Gastrocnemius medialis (tissue), 4 donors: ENCODE data around the gene ESR1. TPM values are rescaled to one million over a fixed set of nuclear protein-coding genes. Genes with fewer than 3 reads are reported as not detected.

Experiments
- ATAC-seq, 2 donors: fragments of 150-250 bp; one replicate each; pipeline ENCODE4 v1.9.1; 2016
- DNase-seq, 2 donors: peaks; one replicate each; pipeline ENCODE4 v3.0.0-alpha.2; 2019
- H3K27ac ChIP-seq, 4 donors: fragments of 200-600 bp; sonication (generic); 1 replicate in 1 of 4; 2 replicates in 3 of 4; pipeline ENCODE4 v1.5.1; 2016 to 2018; ENCODE audit warnings: mild to moderate bottlenecking in 2 of 4, moderate library complexity in 1 of 4
- H3K27me3 ChIP-seq, 3 donors: fragments of 200-600 bp; sonication (generic) in 2 of 3; 1 replicate in 1 of 3; 2 replicates in 2 of 3; pipeline versions ENCODE4 v1.5.1 to v1.6.0; 2016 to 2019; ENCODE audit warnings: mild to moderate bottlenecking in 1 of 3, moderate library complexity in 1 of 3
- H3K36me3 ChIP-seq, 2 donors: fragments of 200-600 bp; sonication (generic) in 1 of 2; one replicate each; pipeline ENCODE4 v1.5.1; 2017 to 2018
- H3K4me1 ChIP-seq, 2 donors: fragments of 200-600 bp; sonication (generic) in 1 of 2; one replicate each; pipeline ENCODE4 v1.5.1; 2016 to 2017; ENCODE audit warnings: mild to moderate bottlenecking in 2 of 2
- H3K4me3 ChIP-seq, 4 donors: fragments of 200-600 bp; sonication (generic) in 3 of 4; 1 replicate in 1 of 4; 2 replicates in 3 of 4; pipeline ENCODE4 v1.5.1; 2016 to 2019; ENCODE audit warnings: mild to moderate bottlenecking in 2 of 4
- H3K9me3 ChIP-seq, 3 donors: fragments of 200-600 bp; sonication (generic) in 2 of 3; 1 replicate in 1 of 3; 2 replicates in 2 of 3; pipeline ENCODE4 v1.5.1; 2016 to 2019
- POLR2A ChIP-seq, 2 donors: fragments of 450-650 bp; IDR thresholded peaks; one replicate each; pipeline ENCODE4 v1.6.1; 2017; ENCODE audit warnings: antibody characterized with exemption in 2 of 2, mild to moderate bottlenecking in 2 of 2, moderate library complexity in 2 of 2
- in situ Hi-C, 4 donors: fragments of 200-750 bp; cut with MboI; loops; one replicate each; pipeline versions ENCODE4 v1.15.0 to v1.8.0; 2017; ENCODE audit warnings: low sequenced_read_pairs in 4 of 4
- intact Hi-C: fragments of 100-400 bp; cut with DNase I; formaldehyde crosslinking; loops from one replicate; pipeline ENCODE4 v1.15.1; 2023; ENCODE audit warnings: low total_unique reads
- total RNA-seq, 4 donors: library from RNA; depleted of rRNA; stranded (reverse); fragments of >200 nt; gene quantifications; one replicate each; pipeline versions ENCODE4 v1.1.0 to v1.2.3, GENCODE V29; 2016
- TF ChIP-seq, protein P1 (sequence below), 5 experiments: fragments of 450-650 bp in 3 of 5; fragments of 200-600 bp in 2 of 5; sonication (generic) in 2 of 5; IDR thresholded peaks in 4 of 5; conservative IDR thresholded peaks in 1 of 5; 1 replicate in 4 of 5; 2 replicates in 1 of 5; pipeline ENCODE4 v1.5.1; 2016 to 2019; ENCODE audit warnings: antibody characterized with exemption in 5 of 5, mild to moderate bottlenecking in 3 of 5, moderate library complexity in 3 of 5

ESR1 gene
- total RNA-seq, 4 donors from 2014 or later: 0.61 to 1.1 (median 1.1) TPM

DNA sequence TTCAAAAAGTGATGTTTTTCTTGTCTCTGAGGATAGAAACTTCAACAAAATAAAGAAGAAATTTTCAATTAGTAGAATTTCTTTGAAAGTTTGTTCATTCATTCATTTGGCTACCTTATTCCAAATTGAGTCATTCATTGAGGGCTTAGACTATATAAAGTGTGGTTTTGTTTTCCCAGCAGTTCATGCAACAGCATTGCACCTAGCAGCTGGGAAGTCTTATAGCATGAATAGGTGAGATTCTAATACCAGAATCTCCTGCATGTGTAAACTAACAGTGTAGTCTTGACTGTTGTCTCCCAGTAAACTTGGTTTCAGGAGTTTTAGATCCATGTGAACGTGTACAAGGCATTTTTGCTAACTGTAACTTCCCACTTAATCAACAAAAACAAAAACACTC, 7.1 kb downstream of the ESR1 start:
- no peaks in the 10 kb centered on the region for H3K9me3 ChIP-seq
- H3K4me1 ChIP-seq: peaks cover 2 to 17% of the 10 kb centered on the region in 2 donors
- no peaks in the 10 kb centered on the region for H3K36me3 ChIP-seq
- DNase-seq: no peak
- no peak for ATAC-seq
- H3K27me3 ChIP-seq: no peaks in the 10 kb centered on the region
- TF ChIP-seq POLR2A (IDR thresholded peaks at IDR 0.05): no peak
- TF ChIP-seq, protein P1, sequence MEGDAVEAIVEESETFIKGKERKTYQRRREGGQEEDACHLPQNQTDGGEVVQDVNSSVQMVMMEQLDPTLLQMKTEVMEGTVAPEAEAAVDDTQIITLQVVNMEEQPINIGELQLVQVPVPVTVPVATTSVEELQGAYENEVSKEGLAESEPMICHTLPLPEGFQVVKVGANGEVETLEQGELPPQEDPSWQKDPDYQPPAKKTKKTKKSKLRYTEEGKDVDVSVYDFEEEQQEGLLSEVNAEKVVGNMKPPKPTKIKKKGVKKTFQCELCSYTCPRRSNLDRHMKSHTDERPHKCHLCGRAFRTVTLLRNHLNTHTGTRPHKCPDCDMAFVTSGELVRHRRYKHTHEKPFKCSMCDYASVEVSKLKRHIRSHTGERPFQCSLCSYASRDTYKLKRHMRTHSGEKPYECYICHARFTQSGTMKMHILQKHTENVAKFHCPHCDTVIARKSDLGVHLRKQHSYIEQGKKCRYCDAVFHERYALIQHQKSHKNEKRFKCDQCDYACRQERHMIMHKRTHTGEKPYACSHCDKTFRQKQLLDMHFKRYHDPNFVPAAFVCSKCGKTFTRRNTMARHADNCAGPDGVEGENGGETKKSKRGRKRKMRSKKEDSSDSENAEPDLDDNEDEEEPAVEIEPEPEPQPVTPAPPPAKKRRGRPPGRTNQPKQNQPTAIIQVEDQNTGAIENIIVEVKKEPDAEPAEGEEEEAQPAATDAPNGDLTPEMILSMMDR (IDR thresholded peaks at IDR 0.05 in 4 of 5, conservative IDR thresholded peaks at IDR 0.05 in 1 of 5): no peak
- H3K27ac ChIP-seq: no peak overlapping the region
- in situ Hi-C loops (no loop called here), intact Hi-C loops (no loop called here)
- no peak overlapping the region for H3K4me3 ChIP-seq

DNA sequence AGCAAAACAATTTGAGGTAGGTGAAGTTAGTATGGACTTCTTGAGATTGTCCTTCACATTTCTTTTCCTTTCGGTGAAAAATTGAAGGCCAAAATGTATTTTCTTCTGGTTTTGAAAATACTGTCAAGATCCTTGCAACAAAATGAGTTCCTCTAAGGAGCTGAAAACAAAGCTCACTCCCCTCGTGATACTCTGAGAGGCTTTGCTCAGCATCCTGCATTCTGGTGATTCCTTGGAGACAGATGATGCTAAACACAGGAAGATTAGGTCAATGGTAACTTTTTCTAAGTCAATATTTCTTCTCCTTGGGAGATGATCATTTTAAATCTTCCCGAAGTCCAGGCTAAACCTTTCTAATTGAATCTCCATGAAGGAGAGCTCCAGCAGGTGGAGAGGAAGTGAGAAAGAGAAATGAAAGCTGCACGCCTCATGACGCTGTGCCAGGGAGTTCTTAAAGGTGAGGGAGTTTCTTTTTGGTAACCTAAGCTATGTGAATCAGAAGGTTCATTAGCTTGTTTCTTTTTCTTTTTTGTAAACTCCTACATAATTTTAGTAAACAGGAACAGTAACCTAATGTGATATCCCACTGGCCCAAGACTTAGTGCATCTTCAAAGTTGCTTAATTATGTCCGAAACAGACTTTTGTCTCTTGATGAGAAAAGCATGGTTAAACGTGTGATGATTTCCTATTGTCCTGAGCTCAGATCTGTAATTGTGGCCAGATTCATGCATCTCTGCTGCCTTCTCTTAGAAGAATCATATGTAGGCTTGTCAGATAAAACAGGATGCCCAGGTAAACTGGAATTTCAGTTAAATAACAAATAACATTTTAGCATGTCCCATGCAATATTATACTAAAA, 15.0 kb downstream of the ESR1 start:
- intact Hi-C loops: no loop called here
- H3K27ac ChIP-seq: no peak overlapping the region
- no peaks in the 10 kb centered on the region for H3K9me3 ChIP-seq
- in situ Hi-C loops: no loop called here
- no peak for TF ChIP-seq POLR2A (IDR thresholded peaks at IDR 0.05)
- TF ChIP-seq, protein P1 (IDR thresholded peaks at IDR 0.05 in 4 of 5, conservative IDR thresholded peaks at IDR 0.05 in 1 of 5): no peak
- H3K27me3 ChIP-seq: no peaks in the 10 kb centered on the region
- H3K36me3 ChIP-seq: no peaks in the 10 kb centered on the region
- H3K4me3 ChIP-seq: no peak overlapping the region
- no peak for ATAC-seq
- no peak for DNase-seq
- H3K4me1 ChIP-seq: peaks cover 0 to 10% of the 10 kb centered on the region in 2 donors

DNA sequence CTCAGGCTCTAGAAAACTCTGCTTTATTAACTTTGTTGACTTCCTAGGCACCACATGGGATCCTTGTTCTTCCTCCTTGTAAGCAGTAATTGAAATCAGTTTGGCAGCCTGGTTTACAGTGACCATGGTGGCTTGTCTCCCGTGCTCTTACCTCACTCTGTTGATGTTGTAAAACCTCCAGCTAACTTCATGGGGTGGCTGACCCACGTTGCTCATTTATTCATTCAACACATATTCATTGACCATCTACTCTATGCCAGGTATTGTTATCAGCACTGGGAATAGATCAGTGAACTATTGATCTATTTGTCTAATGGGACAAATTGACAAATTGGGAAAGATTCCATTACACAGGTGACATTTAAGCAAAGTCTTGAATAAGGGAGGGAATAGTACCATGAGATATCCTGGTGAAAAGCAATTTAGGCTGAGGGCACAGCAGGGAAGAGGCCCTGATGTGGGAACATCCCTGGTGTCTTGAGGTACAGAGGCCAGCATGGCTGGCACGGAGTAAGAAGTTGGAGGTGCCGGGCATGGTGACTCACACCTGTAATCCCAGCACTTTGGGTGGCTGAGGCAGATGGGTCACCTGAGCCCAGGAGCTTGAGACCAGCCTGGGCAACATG, 19.1 kb downstream of the ESR1 start:
- TF ChIP-seq, protein P1 (IDR thresholded peaks at IDR 0.05 in 4 of 5, conservative IDR thresholded peaks at IDR 0.05 in 1 of 5): no peak
- Histone ChIP-seq H3K27me3 (no peaks in the 10 kb centered on the region), H3K4me1 (peaks cover 5 to 6% of the 10 kb centered on the region in 2 donors), H3K4me3 (no peak overlapping the region), H3K27ac (no peak overlapping the region), H3K36me3 (no peaks in the 10 kb centered on the region), H3K9me3 (no peaks in the 10 kb centered on the region)
- ATAC-seq (no peak), DNase-seq (no peak)
- in situ Hi-C loops (no loop called here), intact Hi-C loops (no loop called here)

DNA sequence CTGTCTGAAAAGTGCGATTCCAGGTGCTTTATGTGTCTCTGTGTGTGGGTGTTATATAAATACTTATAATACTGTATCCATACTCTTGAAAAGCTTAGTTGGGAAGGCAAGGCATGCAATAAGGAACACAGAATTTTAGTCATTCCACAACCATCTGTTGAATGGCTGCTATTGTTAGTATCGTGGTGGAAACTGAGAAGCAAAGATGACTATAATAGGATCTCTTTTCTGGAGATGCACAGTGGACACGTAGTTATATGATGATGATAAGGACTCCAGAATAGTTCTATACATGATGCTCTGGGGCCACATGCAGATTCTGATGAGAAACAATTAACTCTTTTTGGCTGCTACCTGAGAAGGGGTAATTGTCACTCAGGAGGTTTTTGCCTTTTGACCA, 25.2 kb downstream of the ESR1 start:
- Histone ChIP-seq H3K9me3 (no peaks in the 10 kb centered on the region), H3K27me3 (no peaks in the 10 kb centered on the region), H3K36me3 (no peaks in the 10 kb centered on the region), H3K27ac (no peak overlapping the region), H3K4me3 (no peak overlapping the region), H3K4me1 (peaks cover 5 to 8% of the 10 kb centered on the region in 2 donors)
- intact Hi-C loops (no loop called here), in situ Hi-C loops (no loop called here)
- TF ChIP-seq, protein P1 (IDR thresholded peaks at IDR 0.05 in 4 of 5, conservative IDR thresholded peaks at IDR 0.05 in 1 of 5): no peak
- TF ChIP-seq POLR2A (IDR thresholded peaks at IDR 0.05): no peak
- DNase-seq: no peak
- no peak for ATAC-seq
